ENCODE results near the gene RALGPS1.
A peak's percentile ranks its signal among the peaks of the same experiment; 100 is the strongest.

Gene RALGPS1

GRCh38 chr9:126984969-126985368, 70.4 kb downstream of the RALGPS1 start:
- Histone ChIP-seq H3K4me3 (replicated peaks; ENCODE audit: insufficient read depth, low read length) (no peak overlapping the region), H3K27me3 (ENCODE audit: insufficient read depth, poor library complexity, severe bottlenecking) (peaks cover 51% of the 10 kb centered on the region), H3K27ac (replicated peaks) (no peak overlapping the region)
- TF ChIP-seq REST (IDR thresholded peaks at IDR 0.05; ENCODE audit: insufficient replicate concordance, low read depth): no peak
- TF ChIP-seq CTCF (IDR thresholded peaks at IDR 0.05; ENCODE audit: insufficient read depth, low read length): no peak
- TF ChIP-seq SPI1 (IDR thresholded peaks at IDR 0.05; ENCODE audit: borderline replicate concordance, low read depth): no peak
- TF ChIP-seq GABPA (IDR thresholded peaks at IDR 0.05; ENCODE audit: low read depth): no peak
- TF ChIP-seq POLR2AphosphoS5 (IDR thresholded peaks at IDR 0.05; ENCODE audit: low read depth): no peak
- no peak for DNase-seq (ENCODE audit: low read depth in 1 of 2, low spot score in 1 of 2)

GRCh38 chr9:126985870-126986498, 71.4 kb downstream of the RALGPS1 start:
- H3K4me3 ChIP-seq (replicated peaks; ENCODE audit: insufficient read depth, low read length): no peak overlapping the region
- no peak overlapping the region for H3K27ac ChIP-seq (replicated peaks)
- peak; percentile 79 to 96 for DNase-seq (ENCODE audit: low read depth in 1 of 2, low spot score in 1 of 2)
- TF ChIP-seq REST (IDR thresholded peaks at IDR 0.05; ENCODE audit: insufficient replicate concordance, low read depth): peak; percentile 24
- peak; percentile 100 for TF ChIP-seq POLR2AphosphoS5 (IDR thresholded peaks at IDR 0.05; ENCODE audit: low read depth)
- TF ChIP-seq SPI1 (IDR thresholded peaks at IDR 0.05; ENCODE audit: borderline replicate concordance, low read depth): peak; percentile 94
- no peak for TF ChIP-seq CTCF (IDR thresholded peaks at IDR 0.05; ENCODE audit: insufficient read depth, low read length)
- TF ChIP-seq GABPA (IDR thresholded peaks at IDR 0.05; ENCODE audit: low read depth): peak; percentile 67; the same call in 1 of the 2 replicates
- peaks cover 58% of the 10 kb centered on the region for H3K27me3 ChIP-seq (ENCODE audit: insufficient read depth, poor library complexity, severe bottlenecking)

GRCh38 chr9:126986506-126986951, 71.9 kb downstream of the RALGPS1 start:
- TF ChIP-seq SPI1 (IDR thresholded peaks at IDR 0.05; ENCODE audit: borderline replicate concordance, low read depth): no peak
- no peak for TF ChIP-seq CTCF (IDR thresholded peaks at IDR 0.05; ENCODE audit: insufficient read depth, low read length)
- TF ChIP-seq GABPA (IDR thresholded peaks at IDR 0.05; ENCODE audit: low read depth): no peak
- no peak for TF ChIP-seq REST (IDR thresholded peaks at IDR 0.05; ENCODE audit: insufficient replicate concordance, low read depth)
- no peak for TF ChIP-seq POLR2AphosphoS5 (IDR thresholded peaks at IDR 0.05; ENCODE audit: low read depth)
- Histone ChIP-seq H3K4me3 (replicated peaks; ENCODE audit: insufficient read depth, low read length) (no peak overlapping the region), H3K27me3 (ENCODE audit: insufficient read depth, poor library complexity, severe bottlenecking) (peaks cover 64% of the 10 kb centered on the region), H3K27ac (replicated peaks) (no peak overlapping the region)
- DNase-seq (ENCODE audit: low read depth in 1 of 2, low spot score in 1 of 2): no peak
